SK-N-SH (cell line): ENCODE data around the gene ZNF688. TPM values are rescaled to one million over a fixed set of nuclear protein-coding genes. Genes with fewer than 3 reads are reported as not detected.

Source experiments
- CTCF ChIA-PET: fragments of 300-600, 350-600 bp; formaldehyde crosslinking; extraction: SDS; loops from one replicate; lab custom pipeline; 2021; lab: Yijun Ruan, JAX
- POLR2A ChIA-PET: fragments of 350-600 bp; sonication (Branson Sonifier 250); formaldehyde crosslinking; extraction: SDS; loops from one replicate; lab custom pipeline; 2020; ENCODE audit warnings: antibody characterized with exemption, inconsistent platforms; lab: Yijun Ruan, JAX
- DNase-seq: peaks from one replicate; pipeline ENCODE4 v3.0.0; 2012
- H2AFZ ChIP-seq: fragments of 200-600 bp; sonication (generic); 2 replicates; pipeline ENCODE4 v1.8.1; 2016; ENCODE audit warnings: antibody characterized with exemption, mild to moderate bottlenecking, low read depth
- H3F3A ChIP-seq: fragments of 200-600 bp; sonication (generic); replicated peaks from 2 replicates; pipeline ENCODE3; 2016; ENCODE audit warnings: antibody characterized with exemption, mild to moderate bottlenecking; ENCODE audit not compliant: insufficient read depth
- H3K27ac ChIP-seq, 2 experiments: fragments of 200-500 bp in 1 of 2; fragments of 200-600 bp in 1 of 2; sonication (Bioruptor generic) in 1 of 2; sonication (generic), shearing (Covaris generic) in 1 of 2; 2 replicates each; pipeline versions ENCODE4 v1.5.1 to v1.6.1; 2014 to 2016; ENCODE audit warnings: low read depth in 2 of 2, inconsistent platforms in 1 of 2, low read length in 1 of 2, mild to moderate bottlenecking in 1 of 2, mixed read lengths in 1 of 2
- H3K27me3 ChIP-seq: fragments of 200-600 bp; sonication (generic), shearing (Covaris generic); 2 replicates; pipeline ENCODE4 v1.6.1; 2016; ENCODE audit warnings: mixed run types; ENCODE audit not compliant: insufficient read depth
- H3K36me3 ChIP-seq, 2 experiments: fragments of 200-500 bp in 1 of 2; fragments of 200-600 bp in 1 of 2; sonication (Bioruptor generic) in 1 of 2; sonication (generic) in 1 of 2; replicated peaks in 1 of 2; 2 replicates each; pipeline versions ENCODE3 to v1.5.1; 2014 to 2016; ENCODE audit warnings: low read length in 1 of 2, mild to moderate bottlenecking in 1 of 2; ENCODE audit not compliant: insufficient read depth in 2 of 2, control insufficient read depth in 1 of 2
- H3K4me1 ChIP-seq, 2 experiments: fragments of 200-500 bp in 1 of 2; fragments of 200-600 bp in 1 of 2; sonication (Bioruptor generic) in 1 of 2; sonication (generic), shearing (Covaris generic) in 1 of 2; 2 replicates each; pipeline versions ENCODE4 v1.5.1 to v1.6.1; 2014 to 2016; ENCODE audit warnings: low read depth in 1 of 2, low read length in 1 of 2, mixed run types in 1 of 2; ENCODE audit not compliant: insufficient read depth in 2 of 2, control insufficient read depth in 1 of 2
- H3K4me2 ChIP-seq: fragments of 200-600 bp; sonication (generic), shearing (Covaris generic); 2 replicates; pipeline ENCODE4 v1.6.1; 2017; ENCODE audit warnings: mixed run types
- H3K4me3 ChIP-seq, 2 experiments: fragments of 200-500 bp in 1 of 2; fragments of 200-600 bp in 1 of 2; sonication (Bioruptor generic) in 1 of 2; sonication (generic), shearing (Covaris generic) in 1 of 2; 2 replicates each; pipeline versions ENCODE4 v1.5.1 to v1.8.1; 2014 to 2016; ENCODE audit warnings: low read depth in 2 of 2, inconsistent platforms in 1 of 2, low read length in 1 of 2, mild to moderate bottlenecking in 1 of 2, mixed read lengths in 1 of 2, moderate library complexity in 1 of 2
- H3K79me2 ChIP-seq: fragments of 200-600 bp; sonication (generic); 2 replicates; pipeline ENCODE4 v1.8.1; 2017; ENCODE audit warnings: mild to moderate bottlenecking; ENCODE audit not compliant: insufficient read depth
- H3K9ac ChIP-seq: fragments of 200-600 bp; sonication (generic); 2 replicates; pipeline ENCODE4 v1.6.1; 2017; ENCODE audit warnings: mixed run types
- H3K9me2 ChIP-seq: fragments of 200-600 bp; sonication (generic); 2 replicates; pipeline ENCODE4 v1.6.1; 2017; ENCODE audit warnings: mixed run types
- H3K9me3 ChIP-seq: fragments of 200-600 bp; sonication (generic); 2 replicates; pipeline ENCODE4 v1.6.1; 2017; ENCODE audit warnings: mixed run types, mild to moderate bottlenecking, moderate library complexity
- H4K20me1 ChIP-seq: fragments of 200-600 bp; sonication (generic); 2 replicates; pipeline ENCODE4 v1.6.1; 2017; ENCODE audit warnings: mild to moderate bottlenecking, mixed run types; ENCODE audit not compliant: insufficient read depth
- CHD2 ChIP-seq: fragments of 150-350 bp; IDR thresholded peaks from 2 replicates; pipeline ENCODE4 v1.6.1; 2018; ENCODE audit warnings: low read length; ENCODE audit not compliant: partially characterized antibody
- CTCF ChIP-seq: fragments of 200-600 bp; sonication (generic); IDR thresholded peaks from 2 replicates; pipeline ENCODE4 v1.6.1; 2017; ENCODE audit warnings: antibody characterized with exemption, mild to moderate bottlenecking, moderate library complexity
- EZH2phosphoT487 ChIP-seq: fragments of 200-600 bp; sonication (generic); IDR thresholded peaks from 2 replicates; pipeline ENCODE4 v1.6.1; 2017; ENCODE audit warnings: low read depth, mixed run types, mild to moderate bottlenecking, antibody characterized with exemption, moderate library complexity, borderline replicate concordance
- FOSL2 ChIP-seq: IDR thresholded peaks from 2 replicates; pipeline ENCODE4 v1.4.0; 2012; ENCODE audit warnings: low read depth, mild to moderate bottlenecking, moderate library complexity, borderline replicate concordance
- MAX ChIP-seq: IDR thresholded peaks from 2 replicates; pipeline ENCODE4 v1.4.0; 2012; ENCODE audit warnings: low read depth
- MEF2A ChIP-seq: IDR thresholded peaks from 2 replicates; pipeline ENCODE4 v1.4.0; 2012; ENCODE audit warnings: low read depth, borderline replicate concordance
- MXI1 ChIP-seq: IDR thresholded peaks from 2 replicates; pipeline ENCODE4 v1.6.1; 2012; ENCODE audit warnings: mild to moderate bottlenecking, low read depth, low read length, improper control_type of control experiment
- PBX3 ChIP-seq: IDR thresholded peaks from 2 replicates; pipeline ENCODE4; 2012
- RCOR1 ChIP-seq: fragments of 150-350 bp; IDR thresholded peaks from 2 replicates; pipeline ENCODE4 v1.6.1; 2017; ENCODE audit warnings: antibody characterized with exemption, low read length
- TAF1 ChIP-seq: IDR thresholded peaks from 2 replicates; pipeline ENCODE4 v1.6.1; 2012; ENCODE audit warnings: low read depth, mild to moderate bottlenecking, low read length, moderate library complexity, borderline replicate concordance
- USF1 ChIP-seq: IDR thresholded peaks from 2 replicates; pipeline ENCODE4 v1.4.0; 2012; ENCODE audit warnings: low read depth, borderline replicate concordance
- WGBS: methylation state at CpG from one replicate; pipeline ENCODE4 v1.1.6; 2017; ENCODE audit warnings: low lambda C conversion rate; 5-methylcytosine and 5-hydroxymethylcytosine counted together
- polyA plus RNA-seq, 3 experiments: library from polyadenylated mRNA; depleted of rRNA; stranded (reverse); fragments of >200 nt; gene quantifications; 2 replicates each; pipeline ENCODE4 v1.2.3, GENCODE V29; 2012

The ZNF688 gene
- polyA plus RNA-seq, 1 of the 3 experiments (the other 2 are of a cell fraction) = 13.4 TPM

GRCh38 chr16:30546115-30546514, 25.4 kb downstream of the ZNF688 start:
- Histone ChIP-seq H3K9ac (no peak overlapping the region), H3K36me3 (no peaks in the 10 kb centered on the region), H3K4me3 (no peak overlapping the region), H3K4me2 (no peak overlapping the region), H3F3A (peaks cover 2% of the 10 kb centered on the region), H3K79me2 (no peaks in the 10 kb centered on the region), H3K9me2 (no peaks in the 10 kb centered on the region), H3K27me3 (no peaks in the 10 kb centered on the region), H3K4me1 (no peaks in the 10 kb centered on the region), H2AFZ (no peak overlapping the region), H3K9me3 (no peaks in the 10 kb centered on the region), H4K20me1 (no peaks in the 10 kb centered on the region), H3K27ac (no peak overlapping the region)
- TF ChIP-seq MEF2A = no peak
- TF ChIP-seq EZH2phosphoT487 = no peak
- no peak for TF ChIP-seq MAX
- no peak for TF ChIP-seq USF1
- TF ChIP-seq TAF1 = no peak
- TF ChIP-seq RCOR1 = no peak
- no peak for TF ChIP-seq FOSL2
- 81% methylated on average over 8 of the region's 8 CpGs for WGBS
- POLR2A ChIA-PET = interaction anchor here (1.2 to 1.8 kb wide), 2 partner anchors 10 to 12 kb away, joined by 3 to 5 read pairs; partner anchors contain the start of gene ZNF764
- CTCF ChIA-PET = interaction anchor here (1.1 to 1.2 kb wide), 2 partner anchors 11 to 12 kb away, joined by 3 read pairs; partner anchors contain the start of gene ZNF764
- no peak for DNase-seq

- H3K79me2 ChIP-seq = no peaks in the 10 kb centered on the region
- no peak overlapping the region for H3K9ac ChIP-seq
- H3F3A ChIP-seq = peaks cover 2% of the 10 kb centered on the region
- CTCF ChIA-PET = interaction anchor here (1.0 kb wide), 1 partner anchor 14 kb away, joined by 3 read pairs; no protein-coding TSS in a partner anchor
- H2AFZ ChIP-seq = no peak overlapping the region
- no peak overlapping the region for H3K4me2 ChIP-seq
- no peak for DNase-seq
- H3K9me2 ChIP-seq = no peaks in the 10 kb centered on the region
- POLR2A ChIA-PET = no interaction called here
- no peak overlapping the region for H3K4me3 ChIP-seq
- WGBS = 92% methylated on average over 5 of the region's 5 CpGs
- H3K27ac ChIP-seq = no peak overlapping the region
- no peaks in the 10 kb centered on the region for H3K9me3 ChIP-seq
- H3K4me1 ChIP-seq = no peaks in the 10 kb centered on the region
- H4K20me1 ChIP-seq = no peaks in the 10 kb centered on the region
- H3K36me3 ChIP-seq = no peaks in the 10 kb centered on the region
- H3K27me3 ChIP-seq = no peaks in the 10 kb centered on the region
- no peak for TF ChIP-seq CHD2
- no peak for TF ChIP-seq PBX3
- TF ChIP-seq USF1 = no peak
- no peak for TF ChIP-seq MXI1
- TF ChIP-seq TAF1 = no peak
- no peak for TF ChIP-seq CTCF
These were observed 28.4 kb downstream of the ZNF688 start for GRCh38 chr16:30543067-30543466.
